Measurements from ENCODE around the gene ZBBX.

Gene ZBBX

DNA sequence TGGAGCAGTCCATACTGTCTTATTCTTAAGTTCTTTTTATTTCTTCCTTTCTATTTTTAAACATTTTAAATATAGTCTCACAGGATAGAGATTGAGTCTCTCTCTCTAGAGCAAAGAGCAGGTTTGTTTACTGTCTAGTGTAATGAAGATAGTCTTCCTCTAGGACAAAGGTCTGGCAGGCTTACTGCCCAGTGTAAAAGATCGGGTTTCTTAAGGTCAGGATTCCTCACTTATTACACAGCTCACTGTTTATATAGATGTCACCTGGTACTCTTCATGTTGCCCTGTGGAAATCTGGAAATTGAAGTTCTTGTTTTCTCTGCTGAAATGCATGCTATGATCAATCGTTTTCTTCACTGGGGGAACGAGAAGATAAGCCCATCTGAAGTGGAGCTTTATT lies 76.0 kb downstream of the ZBBX start:
- no peak for DNase-seq

DNA sequence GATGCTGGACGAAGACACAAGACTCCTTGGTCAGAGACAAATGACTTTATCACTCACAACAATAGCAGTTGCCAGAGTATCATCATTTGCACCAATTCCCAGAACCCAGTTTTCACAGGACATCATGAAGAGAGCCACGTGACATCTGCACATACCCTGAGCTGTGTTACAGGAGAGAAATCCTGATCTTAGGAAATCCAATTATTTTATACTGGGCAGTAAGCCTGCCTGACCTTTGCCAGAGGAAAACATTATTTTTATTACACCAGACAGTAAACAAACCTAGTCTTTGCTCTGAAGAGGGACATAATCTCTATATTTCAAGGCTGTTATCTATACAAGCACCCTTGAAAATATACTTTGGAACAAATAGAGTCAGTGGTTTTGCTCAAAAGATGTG lies 77.4 kb downstream of the ZBBX start:
- DNase-seq, result no peak

DNA sequence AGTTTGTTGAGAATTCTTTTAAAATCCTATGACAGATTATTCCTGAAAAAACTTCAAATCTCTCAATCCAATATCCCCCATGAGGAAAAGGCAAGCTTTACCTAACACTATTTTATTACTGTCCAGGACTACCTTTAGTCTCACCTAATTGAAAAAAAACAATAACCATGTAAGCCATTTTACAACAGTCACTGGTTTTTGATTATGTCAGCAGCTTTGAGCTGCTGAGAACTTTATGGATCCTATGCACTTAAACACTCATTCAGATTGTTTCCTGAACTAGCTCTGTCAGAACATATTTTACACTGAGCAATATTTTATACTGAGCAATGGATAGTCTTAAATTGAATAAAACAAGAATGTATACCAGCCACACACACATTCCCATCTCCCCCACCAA lies 79.9 kb downstream of the ZBBX start:
- no peak for DNase-seq

DNA sequence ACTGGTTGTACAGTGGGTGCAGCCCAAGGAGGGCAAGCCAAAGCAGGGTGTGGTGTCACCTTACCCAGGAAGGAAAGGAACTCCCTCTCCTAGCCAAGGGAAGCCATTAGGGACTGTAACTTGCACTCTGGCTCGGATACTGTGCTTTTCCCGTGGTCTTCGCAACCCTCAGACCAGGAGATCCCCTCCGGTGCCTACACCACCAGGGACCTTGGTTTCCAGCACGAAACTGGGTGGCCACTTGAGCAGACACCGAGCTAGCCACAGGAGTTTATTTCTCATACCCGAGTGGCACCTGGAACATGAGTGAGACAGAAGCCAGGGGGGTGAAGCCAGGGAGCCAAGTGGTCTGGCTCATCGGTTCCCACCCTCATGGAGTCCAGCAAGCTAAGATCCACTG lies 90.7 kb downstream of the ZBBX start:
- no peak for DNase-seq

DNA sequence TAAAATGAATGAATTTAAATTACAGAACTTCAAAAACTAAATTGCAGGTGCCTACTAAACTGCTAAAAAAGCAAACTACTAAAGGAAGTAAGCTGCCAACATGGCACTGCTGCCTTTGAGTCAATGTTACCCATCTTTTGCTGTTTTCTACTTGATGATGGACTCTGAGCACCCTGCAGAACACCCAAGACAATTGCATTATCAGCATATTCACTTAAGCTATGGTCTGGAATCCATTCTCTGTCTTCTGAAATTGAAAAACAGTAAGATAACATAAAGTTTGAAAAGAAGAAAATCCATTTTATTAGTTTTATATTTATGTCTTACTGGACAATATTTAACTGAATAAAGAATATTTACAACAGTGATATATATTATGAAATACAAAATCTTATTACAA lies 91.4 kb downstream of the ZBBX start:
- DNase-seq, result no peak

DNA sequence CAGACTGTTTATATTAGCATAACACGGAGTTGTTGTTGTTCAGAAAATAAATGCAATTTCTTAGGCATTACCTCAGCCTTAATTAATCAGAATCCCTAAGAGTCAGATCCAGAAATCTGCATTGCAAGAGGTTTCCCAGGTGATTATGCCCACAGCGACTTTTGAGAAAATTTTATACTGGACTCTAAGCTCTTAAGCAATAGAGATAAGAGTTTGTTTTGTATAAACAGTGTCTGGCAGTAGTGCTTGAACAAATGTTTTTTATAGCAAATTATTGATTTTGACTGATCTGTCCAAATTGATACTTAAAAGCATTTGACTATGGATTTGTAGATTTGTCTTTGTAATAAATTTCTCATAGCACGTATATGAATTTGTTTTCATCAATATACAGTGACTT lies 92.8 kb downstream of the ZBBX start:
- no peak for DNase-seq

DNA sequence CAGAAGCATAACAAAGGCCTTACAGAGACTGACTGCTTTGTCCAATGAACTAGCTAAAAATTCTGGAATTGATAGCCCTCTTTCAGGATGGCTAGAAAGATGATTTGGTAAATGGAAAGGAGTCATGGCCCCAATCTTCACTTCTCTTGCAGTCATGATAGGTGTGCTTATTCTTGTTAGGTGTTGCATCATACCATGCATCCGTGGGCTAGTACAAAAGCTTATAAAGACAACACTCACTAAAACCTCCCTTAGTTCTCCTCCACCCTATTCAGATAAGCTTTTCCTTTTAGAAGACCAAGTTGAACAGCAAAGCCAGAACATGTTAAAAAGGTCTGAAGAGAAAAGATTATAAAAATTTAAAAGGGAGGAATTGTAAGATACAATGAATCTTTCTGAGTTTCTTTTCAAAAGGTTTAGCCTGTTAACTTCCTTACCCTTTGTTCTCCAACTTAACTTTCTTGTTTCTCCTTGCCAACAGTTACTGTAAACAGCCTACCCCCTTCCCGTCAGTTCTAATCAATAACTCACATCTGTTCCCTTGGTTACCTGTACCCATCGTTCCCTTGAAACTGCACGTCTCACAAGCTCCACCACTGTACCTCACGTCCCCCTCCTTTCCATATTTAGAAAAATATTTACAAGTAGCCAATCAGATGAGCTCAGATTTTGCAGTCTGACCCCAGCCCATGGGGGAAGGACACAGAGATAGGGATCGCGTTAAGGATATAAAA lies 105.8 kb downstream of the ZBBX start:
- no peak for DNase-seq

DNA sequence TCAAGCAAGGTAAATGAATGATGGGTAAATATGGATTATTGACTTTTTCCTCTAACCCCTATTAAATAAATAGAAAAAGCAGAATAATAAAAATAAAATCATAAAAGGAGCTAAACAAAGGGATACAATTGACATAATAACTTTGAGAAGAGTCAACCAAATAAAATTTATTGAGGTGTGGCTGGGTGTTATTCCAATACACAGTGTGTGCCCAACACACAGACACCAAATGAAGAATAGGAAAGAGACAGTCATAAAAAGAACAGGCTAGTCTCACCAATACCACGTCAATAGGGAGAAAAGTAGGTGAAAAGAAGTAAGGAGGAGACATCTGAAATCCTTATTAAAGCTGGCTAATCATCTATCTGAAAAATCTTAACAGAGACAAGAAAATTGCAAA lies 127.1 kb downstream of the ZBBX start:
- no peak for DNase-seq

DNA sequence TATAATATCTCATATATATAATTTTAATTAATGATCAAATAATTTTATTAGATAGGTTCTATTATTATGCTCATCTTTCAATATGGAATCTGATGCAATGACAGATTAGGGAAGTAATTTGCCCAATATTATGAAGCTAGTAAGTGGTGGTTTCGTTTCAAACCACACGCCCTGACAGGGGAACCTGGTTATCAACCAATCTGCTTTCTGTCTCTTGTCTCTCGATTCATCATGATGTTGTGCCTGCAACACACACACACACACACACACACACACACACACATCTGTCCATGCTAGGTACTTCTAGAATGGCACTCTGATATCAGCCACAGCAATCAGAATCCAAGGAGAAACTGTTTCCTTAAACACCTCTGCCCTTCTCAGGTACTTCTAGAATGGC lies 128.4 kb downstream of the ZBBX start:
- DNase-seq, result no peak

DNA sequence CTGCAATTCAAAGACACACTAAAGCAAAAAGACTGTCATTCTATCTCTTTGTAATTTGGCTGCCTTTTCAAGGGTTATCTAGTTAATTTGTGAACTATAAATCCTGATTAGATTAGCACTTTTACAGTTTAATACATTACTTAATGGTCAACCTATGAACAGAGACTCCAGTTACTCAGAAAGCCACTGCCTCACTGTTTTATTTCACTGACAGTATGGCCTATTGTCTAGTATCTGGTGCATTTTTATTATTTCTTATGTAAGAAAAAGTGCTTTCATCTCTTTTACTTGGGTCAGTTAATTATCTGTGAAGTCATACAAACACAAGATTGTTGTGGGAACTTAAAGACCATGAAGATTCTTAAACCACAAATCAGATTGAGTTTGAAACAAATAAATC lies 133.8 kb downstream of the ZBBX start:
- DNase-seq, result no peak

DNA sequence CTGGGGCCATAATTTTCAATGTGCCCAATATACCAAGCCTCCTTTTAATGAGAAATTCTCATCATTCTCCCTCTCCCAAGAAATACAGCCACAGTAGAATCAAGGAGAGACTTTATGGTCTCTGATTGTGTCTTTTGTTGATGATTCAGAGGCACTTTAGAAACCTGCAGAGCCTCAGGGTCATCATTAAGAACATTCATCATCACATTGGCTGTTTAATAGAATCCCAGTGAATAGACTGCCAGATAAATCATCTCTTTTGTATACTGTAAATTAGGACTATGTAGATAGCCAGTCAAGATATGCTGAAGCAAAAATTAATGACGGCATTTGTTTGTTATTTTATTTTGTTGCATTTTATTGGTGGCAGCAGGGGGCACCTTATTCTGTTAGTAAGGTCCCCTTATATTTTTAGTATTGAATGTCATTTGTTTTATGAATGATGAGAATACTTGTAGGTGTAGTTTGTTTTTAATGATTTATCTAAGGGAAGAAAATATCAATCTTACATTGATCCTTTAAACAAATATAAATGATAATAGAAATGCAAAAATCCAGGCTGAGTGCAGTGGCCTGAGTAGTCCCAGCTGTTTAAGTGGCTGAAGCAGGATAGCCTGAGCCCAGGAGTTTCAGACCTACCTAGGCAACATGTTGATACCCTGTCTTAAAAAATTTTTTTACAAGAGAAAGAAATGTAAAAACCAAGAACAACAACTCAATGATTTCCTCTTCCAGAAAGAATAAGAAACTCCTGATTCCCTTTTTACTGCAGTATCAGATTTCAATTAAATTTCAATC lies 138.8 kb downstream of the ZBBX start:
- no peak for DNase-seq

DNA sequence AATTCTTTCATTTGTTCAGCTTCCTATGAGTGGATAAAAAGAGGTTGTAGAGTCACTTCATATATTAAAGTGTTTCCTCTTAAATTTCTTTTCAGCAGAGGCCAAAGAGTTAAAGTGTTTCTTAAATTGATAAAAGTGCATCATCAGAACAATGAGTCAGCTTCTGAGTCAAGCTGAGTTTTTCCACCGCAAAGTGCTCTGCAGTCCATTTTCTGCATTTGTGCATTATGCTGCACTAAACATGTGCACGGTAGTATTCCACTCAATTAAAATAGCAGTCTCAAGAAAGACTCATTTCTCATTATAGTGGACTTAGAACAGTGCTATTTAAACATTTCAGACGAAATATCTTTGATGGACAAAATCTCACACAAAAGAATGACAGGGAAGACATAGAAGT lies 152.0 kb downstream of the ZBBX start:
- DNase-seq, result no peak

DNA sequence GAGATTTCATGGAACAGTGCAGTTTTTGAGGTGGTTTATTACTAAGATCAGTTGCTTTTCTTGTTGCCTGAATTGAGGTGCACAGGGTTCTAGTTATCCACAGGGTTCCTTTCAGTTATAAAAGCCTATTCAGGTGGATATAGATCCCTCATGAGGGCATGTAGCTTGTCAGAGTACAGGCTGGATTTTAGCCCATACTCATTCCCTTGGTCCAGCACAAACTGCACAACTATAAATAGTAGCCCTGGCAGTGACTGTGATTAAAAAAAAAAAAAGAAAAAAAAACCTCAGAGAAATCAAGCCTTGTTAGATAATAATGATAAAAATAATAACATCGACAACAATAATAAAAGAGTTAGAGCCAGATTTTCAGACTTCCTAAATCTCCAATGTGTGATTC lies 154.3 kb downstream of the ZBBX start:
- DNase-seq, result no peak

DNA sequence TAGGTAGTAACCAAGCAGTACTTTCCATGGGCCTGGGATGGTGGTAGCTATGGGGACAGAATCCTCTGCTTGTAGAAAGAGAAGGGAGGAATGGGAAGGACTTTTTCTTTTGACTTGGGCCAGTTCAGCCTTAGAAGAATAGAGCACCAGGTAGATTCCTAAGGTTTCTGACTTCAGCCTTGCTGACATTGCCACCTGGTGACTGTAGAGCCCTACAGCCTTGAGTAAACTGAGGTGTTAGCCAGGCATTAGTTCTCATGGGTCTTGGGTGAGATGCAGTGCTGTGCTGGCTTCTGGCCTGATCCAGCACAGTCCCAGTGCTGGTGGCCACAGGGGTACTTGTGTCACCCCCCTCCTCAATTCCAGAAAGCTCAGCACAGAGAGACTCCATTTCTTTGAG lies 171.1 kb downstream of the ZBBX start:
- no peak for DNase-seq

DNA sequence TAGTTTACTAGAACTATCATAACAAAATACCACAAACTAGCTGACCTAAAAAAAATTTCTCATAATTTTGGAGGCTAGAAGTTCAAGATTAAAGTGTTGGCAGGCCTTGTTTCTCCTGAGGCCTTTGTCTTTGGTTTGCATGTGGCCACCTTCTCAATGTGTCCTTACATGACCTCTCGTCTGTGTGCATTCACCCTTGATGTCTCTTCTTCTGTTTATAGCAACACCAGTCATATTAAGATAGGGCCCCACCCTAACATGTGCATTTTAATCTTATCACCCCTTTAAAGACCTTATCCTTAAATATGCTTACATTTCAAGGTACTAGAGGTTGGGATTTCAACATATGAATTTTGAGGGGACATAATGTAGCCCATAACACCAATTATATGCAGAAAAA lies 177.0 kb downstream of the ZBBX start:
- no peak for DNase-seq

DNA sequence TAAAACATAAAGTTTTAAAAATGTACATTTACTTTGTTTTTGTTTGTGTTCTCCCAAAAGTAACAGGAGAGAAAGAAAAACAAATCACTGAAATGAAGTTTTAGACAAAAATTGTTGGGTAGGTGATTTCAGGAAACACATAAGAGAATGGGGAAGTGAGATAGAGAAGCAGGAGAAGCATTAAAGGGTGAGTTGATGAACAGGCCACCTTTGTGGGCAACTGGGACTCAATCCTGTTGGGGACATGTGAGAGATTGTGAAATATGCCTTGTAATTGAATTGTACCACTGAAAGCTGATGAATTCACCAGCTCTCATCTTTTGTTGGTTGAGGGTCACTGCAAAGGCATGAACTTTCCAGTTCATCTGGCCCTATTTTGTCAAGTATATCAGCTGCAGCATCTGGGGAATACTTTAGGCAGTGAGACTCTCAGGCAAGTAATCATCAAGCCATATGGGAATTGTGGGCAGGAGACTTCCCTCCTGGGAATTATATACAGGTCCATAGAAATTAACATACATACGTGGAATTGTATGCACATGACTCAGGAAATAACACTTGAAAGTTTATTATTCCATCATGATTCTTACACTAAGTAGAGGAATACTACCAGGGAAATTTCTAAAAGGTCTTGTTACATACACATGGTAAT lies 181.0 kb downstream of the ZBBX start:
- no peak for DNase-seq
